Endothelial cell (in vitro differentiated cells): ENCODE results near the gene CEP170B. TPM values are rescaled to one million over a fixed set of nuclear protein-coding genes. Genes with fewer than 3 reads are reported as not detected.

ENCODE experiments used
- DNase-seq: peaks from one replicate; pipeline ENCODE4 v3.0.0; 2021; ENCODE audit warnings: low spot score
- H3K27ac Mint-ChIP-seq: one replicate; pipeline ENCODE4 v1.8.0; 2021; ENCODE audit warnings: mixed read lengths, inconsistent platforms; ENCODE audit not compliant: unreplicated experiment
- H3K27me3 Mint-ChIP-seq: one replicate; pipeline ENCODE4 v1.8.0; 2021; ENCODE audit warnings: mild to moderate bottlenecking, moderate library complexity, mixed read lengths, inconsistent platforms; ENCODE audit not compliant: unreplicated experiment
- H3K36me3 Mint-ChIP-seq: one replicate; pipeline ENCODE4 v1.8.0; 2021; ENCODE audit warnings: mild to moderate bottlenecking, low read depth, mixed read lengths, inconsistent platforms; ENCODE audit not compliant: unreplicated experiment
- H3K4me1 Mint-ChIP-seq: one replicate; pipeline ENCODE4 v1.8.0; 2021; ENCODE audit warnings: mild to moderate bottlenecking, mixed read lengths, inconsistent platforms; ENCODE audit not compliant: unreplicated experiment
- H3K4me3 Mint-ChIP-seq: one replicate; pipeline ENCODE4 v1.8.0; 2021; ENCODE audit warnings: mild to moderate bottlenecking, mixed read lengths, inconsistent platforms; ENCODE audit not compliant: unreplicated experiment
- H3K9me3 Mint-ChIP-seq: one replicate; pipeline ENCODE4 v1.8.0; 2021; ENCODE audit warnings: mixed read lengths, inconsistent platforms; ENCODE audit not compliant: unreplicated experiment
- total RNA-seq: library from RNA; stranded (reverse); fragmentation: NEBNext Ultra II Directional; extraction: Animal tissue kit (Norgen Biotek cat#: 25700); gene quantifications from one replicate; pipeline ENCODE4 v1.2.1, GENCODE V29; 2021; ENCODE audit not compliant: unreplicated experiment
- TF ChIP-seq, protein P1 (sequence below): fragments of 200-600 bp; sonication (generic); IDR thresholded peaks from one replicate; pipeline ENCODE4 v1.5.0; 2021; ENCODE audit warnings: antibody characterized with exemption; ENCODE audit not compliant: unreplicated experiment

The CEP170B gene
- total RNA-seq, 1 donor from 2014 or later: 11.3 TPM

DNA sequence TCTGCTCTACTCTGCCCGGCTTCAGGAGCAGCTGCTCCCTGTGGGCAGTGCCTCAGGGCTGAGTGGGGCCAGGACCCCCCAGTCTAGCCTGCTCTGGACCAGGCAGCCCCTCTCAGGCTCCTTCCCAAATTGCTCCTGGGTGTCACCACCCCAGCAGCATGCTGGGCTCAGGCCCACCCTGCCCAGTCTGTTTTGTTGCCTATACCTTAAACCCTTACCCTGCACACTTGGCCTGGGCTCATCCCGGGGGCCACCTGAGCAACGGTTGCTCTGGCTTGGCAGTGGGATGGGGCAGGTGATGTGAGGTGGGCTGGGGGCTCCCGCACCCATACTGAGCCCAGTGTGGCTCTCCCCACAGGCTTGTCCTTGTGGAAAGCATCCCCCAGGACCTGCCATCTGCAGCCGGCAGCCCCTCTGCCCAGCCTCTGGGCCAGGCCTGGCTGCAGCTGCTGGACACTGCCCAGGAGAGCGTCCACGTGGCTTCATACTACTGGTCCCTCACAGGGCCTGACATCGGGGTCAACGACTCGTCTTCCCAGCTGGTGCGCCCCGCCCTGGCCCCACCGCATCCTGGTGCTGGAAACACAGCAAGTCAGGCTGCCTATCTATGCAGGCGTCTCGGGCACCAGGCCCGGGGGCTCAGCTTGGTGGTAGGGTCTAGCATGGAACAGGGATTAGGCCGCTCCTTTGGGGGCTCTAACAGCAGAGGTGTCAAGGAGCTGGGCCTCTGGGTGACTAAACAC, 63.5 kb downstream of the CEP170B start:
- no peaks in the 10 kb centered on the region for H3K9me3 Mint-ChIP-seq
- TF ChIP-seq, protein P1, sequence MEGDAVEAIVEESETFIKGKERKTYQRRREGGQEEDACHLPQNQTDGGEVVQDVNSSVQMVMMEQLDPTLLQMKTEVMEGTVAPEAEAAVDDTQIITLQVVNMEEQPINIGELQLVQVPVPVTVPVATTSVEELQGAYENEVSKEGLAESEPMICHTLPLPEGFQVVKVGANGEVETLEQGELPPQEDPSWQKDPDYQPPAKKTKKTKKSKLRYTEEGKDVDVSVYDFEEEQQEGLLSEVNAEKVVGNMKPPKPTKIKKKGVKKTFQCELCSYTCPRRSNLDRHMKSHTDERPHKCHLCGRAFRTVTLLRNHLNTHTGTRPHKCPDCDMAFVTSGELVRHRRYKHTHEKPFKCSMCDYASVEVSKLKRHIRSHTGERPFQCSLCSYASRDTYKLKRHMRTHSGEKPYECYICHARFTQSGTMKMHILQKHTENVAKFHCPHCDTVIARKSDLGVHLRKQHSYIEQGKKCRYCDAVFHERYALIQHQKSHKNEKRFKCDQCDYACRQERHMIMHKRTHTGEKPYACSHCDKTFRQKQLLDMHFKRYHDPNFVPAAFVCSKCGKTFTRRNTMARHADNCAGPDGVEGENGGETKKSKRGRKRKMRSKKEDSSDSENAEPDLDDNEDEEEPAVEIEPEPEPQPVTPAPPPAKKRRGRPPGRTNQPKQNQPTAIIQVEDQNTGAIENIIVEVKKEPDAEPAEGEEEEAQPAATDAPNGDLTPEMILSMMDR: no peak
- H3K27me3 Mint-ChIP-seq: peaks cover 7% of the 10 kb centered on the region
- no peak for DNase-seq
- H3K36me3 Mint-ChIP-seq: no peaks in the 10 kb centered on the region
- no peak overlapping the region for H3K27ac Mint-ChIP-seq
- H3K4me1 Mint-ChIP-seq: no peaks in the 10 kb centered on the region
- no peak overlapping the region for H3K4me3 Mint-ChIP-seq

DNA sequence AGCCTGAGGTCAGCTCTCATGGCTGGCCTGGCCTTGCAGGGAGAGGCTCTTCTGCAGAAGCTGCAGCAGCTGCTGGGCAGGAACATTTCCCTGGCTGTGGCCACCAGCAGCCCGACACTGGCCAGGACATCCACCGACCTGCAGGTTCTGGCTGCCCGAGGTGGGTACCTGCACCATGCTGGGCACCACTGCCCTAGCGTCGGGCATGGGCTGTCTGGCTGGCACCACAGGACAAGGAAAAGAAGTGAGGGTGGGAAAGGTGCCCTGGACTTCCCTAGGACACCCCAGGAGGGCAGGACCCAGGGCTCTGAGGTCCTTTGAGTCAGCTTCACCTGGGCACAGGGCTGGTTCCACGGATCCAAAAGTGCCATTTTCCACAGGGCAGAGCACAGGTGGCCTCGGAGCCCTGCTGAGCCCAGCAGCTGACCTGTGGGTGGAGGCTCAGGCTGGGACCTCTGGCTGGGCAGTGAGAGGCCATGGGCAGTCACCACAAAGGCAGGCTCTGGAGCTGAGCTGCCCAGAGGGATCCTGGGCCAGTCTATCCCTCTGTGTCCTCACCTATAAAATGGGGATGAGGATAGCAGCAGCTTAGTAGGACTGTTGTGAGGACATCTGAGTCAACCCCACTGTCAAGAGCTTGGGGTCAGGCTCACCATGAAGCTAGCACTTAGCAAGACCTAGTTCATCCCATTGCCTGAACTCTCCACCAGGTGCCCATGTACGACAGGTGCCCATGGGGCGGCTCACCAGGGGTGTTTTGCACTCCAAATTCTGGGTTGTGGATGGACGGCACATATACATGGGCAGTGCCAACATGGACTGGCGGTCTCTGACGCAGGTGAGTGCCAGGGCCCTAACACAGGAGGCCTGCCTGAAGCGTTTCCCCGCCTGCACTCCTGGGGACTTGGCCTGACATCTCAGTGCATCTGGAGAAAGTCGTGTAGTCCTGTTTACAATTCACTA, 64.5 kb downstream of the CEP170B start:
- DNase-seq: no peak
- Mint-ChIP-seq H3K4me3 (no peak overlapping the region), H3K9me3 (no peaks in the 10 kb centered on the region), H3K36me3 (no peaks in the 10 kb centered on the region), H3K4me1 (no peaks in the 10 kb centered on the region), H3K27ac (peak overlapping the region; percentile 7), H3K27me3 (peaks cover 9% of the 10 kb centered on the region)
- TF ChIP-seq, protein P1: no peak

DNA sequence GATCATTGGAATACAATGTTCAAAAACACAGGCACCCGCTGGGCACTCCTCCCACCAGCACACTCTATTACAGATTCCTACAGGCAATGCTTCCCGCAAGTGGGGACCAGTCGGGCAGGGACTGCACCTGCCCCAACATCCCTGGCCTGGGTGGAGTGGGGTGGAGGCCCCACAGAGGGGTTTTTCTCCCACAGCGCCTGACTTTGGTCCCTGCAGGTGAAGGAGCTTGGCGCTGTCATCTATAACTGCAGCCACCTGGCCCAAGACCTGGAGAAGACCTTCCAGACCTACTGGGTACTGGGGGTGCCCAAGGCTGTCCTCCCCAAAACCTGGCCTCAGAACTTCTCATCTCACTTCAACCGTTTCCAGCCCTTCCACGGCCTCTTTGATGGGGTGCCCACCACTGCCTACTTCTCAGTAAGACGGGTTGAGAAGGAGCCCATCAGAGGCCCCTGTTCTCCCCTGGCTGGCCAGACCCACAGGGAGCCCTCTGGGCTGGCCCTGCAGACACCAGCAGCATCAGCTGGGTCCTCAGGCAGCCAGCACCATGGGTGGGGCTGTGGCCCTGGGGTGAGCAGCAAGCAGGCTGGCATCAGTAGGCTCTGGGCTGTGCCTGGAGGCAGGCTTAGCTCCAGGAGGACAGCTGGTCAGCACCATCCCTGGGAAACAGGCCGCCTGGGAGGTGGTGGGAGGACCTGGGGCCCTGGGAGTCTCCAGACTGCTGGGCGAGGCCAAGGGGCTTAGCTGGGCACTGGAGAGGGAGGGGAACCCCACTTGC, 65.6 kb downstream of the CEP170B start:
- H3K9me3 Mint-ChIP-seq: no peaks in the 10 kb centered on the region
- H3K27ac Mint-ChIP-seq: no peak overlapping the region
- H3K27me3 Mint-ChIP-seq: peaks cover 15% of the 10 kb centered on the region
- no peaks in the 10 kb centered on the region for H3K36me3 Mint-ChIP-seq
- TF ChIP-seq, protein P1: no peak
- H3K4me3 Mint-ChIP-seq: no peak overlapping the region
- DNase-seq: no peak
- H3K4me1 Mint-ChIP-seq: no peaks in the 10 kb centered on the region

DNA sequence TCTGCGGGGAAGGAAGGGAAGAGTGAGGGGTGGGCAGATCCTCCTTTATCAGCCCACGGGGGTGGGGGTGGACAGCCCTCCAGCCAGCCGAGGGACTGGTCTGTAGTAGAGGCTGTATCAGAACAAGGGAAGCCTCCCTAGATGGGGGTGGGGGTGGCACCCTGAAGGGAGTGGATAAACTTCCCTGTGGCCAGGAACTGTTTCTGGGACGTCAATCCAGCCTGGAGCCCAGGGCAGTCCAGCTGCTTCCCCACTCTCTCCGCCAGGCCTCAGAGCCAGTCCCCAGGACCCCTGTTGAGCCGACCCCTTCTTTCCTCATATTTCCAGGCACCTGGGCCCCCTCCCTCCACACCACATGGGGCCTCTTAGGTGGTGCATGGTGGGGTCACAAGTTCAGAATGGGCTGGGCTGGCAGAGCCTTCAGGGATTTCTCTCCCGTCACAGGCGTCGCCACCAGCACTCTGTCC, 66.3 kb downstream of the CEP170B start:
- H3K4me1 Mint-ChIP-seq: no peaks in the 10 kb centered on the region
- no peaks in the 10 kb centered on the region for H3K9me3 Mint-ChIP-seq
- no peak overlapping the region for H3K4me3 Mint-ChIP-seq
- TF ChIP-seq, protein P1: no peak
- no peak for DNase-seq
- no peaks in the 10 kb centered on the region for H3K36me3 Mint-ChIP-seq
- H3K27ac Mint-ChIP-seq: no peak overlapping the region
- H3K27me3 Mint-ChIP-seq: peaks cover 17% of the 10 kb centered on the region
